ENCODE results near the gene ABI1. TPM values are rescaled to one million over a fixed set of nuclear protein-coding genes. Genes with fewer than 3 reads are reported as not detected.

Gene ABI1
- total RNA-seq, 2 donors from 2014 or later, result 40.6 to 42.2 TPM

- Histone ChIP-seq H3K27ac (ENCODE audit: low read depth, low read length) (no peak overlapping the region), H3K27me3 (ENCODE audit: control insufficient read depth, insufficient read depth, low read length, poor library complexity, severe bottlenecking) (no peaks in the 10 kb centered on the region), H3K4me1 (ENCODE audit: control insufficient read depth, insufficient read depth, low read length) (no peaks in the 10 kb centered on the region), H3K9ac (ENCODE audit: extremely low read depth, low read length, poor library complexity, severe bottlenecking) (no peak overlapping the region), H3K9me3 (ENCODE audit: control insufficient read depth, low read length) (no peaks in the 10 kb centered on the region), H3K36me3 (ENCODE audit: control insufficient read depth, insufficient read depth, low read length) (no peaks in the 10 kb centered on the region), H3K4me3 (ENCODE audit: low read length) (no peak overlapping the region)
- H3K9me3 Mint-ChIP-seq, result no peaks in the 10 kb centered on the region
- WGBS, 2 experiments (ENCODE audit: insufficient coverage in 1 of 2, insufficient read length in 1 of 2), result 96 to 100% methylated on average over 1 of the region's 1 CpG
- H3K27me3 Mint-ChIP-seq (ENCODE audit: insufficient read depth), result no peaks in the 10 kb centered on the region
- no peak overlapping the region for H3K27ac Mint-ChIP-seq
- DNase-seq, result no peak
- H3K36me3 Mint-ChIP-seq (ENCODE audit: low read depth), result no peaks in the 10 kb centered on the region
- no peak for TF ChIP-seq CTCF (conservative IDR thresholded peaks at IDR 0.05)
- no peaks in the 10 kb centered on the region for H3K4me1 Mint-ChIP-seq
- no peak overlapping the region for H3K4me3 Mint-ChIP-seq
Observed at GRCh38 chr10:26870766-26871165, 10.0 kb upstream of the ABI1 start.

- Histone ChIP-seq H3K9ac (ENCODE audit: extremely low read depth, low read length, poor library complexity, severe bottlenecking) (no peak overlapping the region), H3K27me3 (ENCODE audit: control insufficient read depth, insufficient read depth, low read length, poor library complexity, severe bottlenecking) (no peaks in the 10 kb centered on the region), H3K36me3 (ENCODE audit: control insufficient read depth, insufficient read depth, low read length) (no peaks in the 10 kb centered on the region), H3K4me1 (ENCODE audit: control insufficient read depth, insufficient read depth, low read length) (no peaks in the 10 kb centered on the region), H3K9me3 (ENCODE audit: control insufficient read depth, low read length) (no peaks in the 10 kb centered on the region), H3K27ac (ENCODE audit: low read depth, low read length) (no peak overlapping the region), H3K4me3 (ENCODE audit: low read length) (no peak overlapping the region)
- H3K4me3 Mint-ChIP-seq, result no peak overlapping the region
- TF ChIP-seq CTCF (conservative IDR thresholded peaks at IDR 0.05), result no peak
- H3K9me3 Mint-ChIP-seq, result no peaks in the 10 kb centered on the region
- WGBS, 2 experiments (ENCODE audit: insufficient coverage in 1 of 2, insufficient read length in 1 of 2), result 92 to 94% methylated on average over 5 to 7 of the region's 8 CpGs
- H3K36me3 Mint-ChIP-seq (ENCODE audit: low read depth), result no peaks in the 10 kb centered on the region
- no peaks in the 10 kb centered on the region for H3K4me1 Mint-ChIP-seq
- no peaks in the 10 kb centered on the region for H3K27me3 Mint-ChIP-seq (ENCODE audit: insufficient read depth)
- no peak for DNase-seq
- no peak overlapping the region for H3K27ac Mint-ChIP-seq
Observed at GRCh38 chr10:26869528-26869927, 8.8 kb upstream of the ABI1 start.

GRCh38 chr10:26863351-26864076, 2.8 kb upstream of the ABI1 start:
- H3K9me3 ChIP-seq (ENCODE audit: control insufficient read depth, low read length), result no peaks in the 10 kb centered on the region
- H3K36me3 ChIP-seq (ENCODE audit: control insufficient read depth, insufficient read depth, low read length), result no peaks in the 10 kb centered on the region
- no peaks in the 10 kb centered on the region for H3K4me1 ChIP-seq (ENCODE audit: control insufficient read depth, insufficient read depth, low read length)
- H3K9ac ChIP-seq (ENCODE audit: extremely low read depth, low read length, poor library complexity, severe bottlenecking), result no peak overlapping the region
- H3K9me3 Mint-ChIP-seq, result no peaks in the 10 kb centered on the region
- H3K27ac Mint-ChIP-seq, result no peak overlapping the region
- 90 to 100% methylated on average over 1 to 2 of the region's 3 CpGs for WGBS, 2 experiments (ENCODE audit: insufficient coverage in 1 of 2, insufficient read length in 1 of 2)
- no peak overlapping the region for H3K27ac ChIP-seq (ENCODE audit: low read depth, low read length)
- peaks cover 7% of the 10 kb centered on the region for H3K4me1 Mint-ChIP-seq
- H3K27me3 Mint-ChIP-seq (ENCODE audit: insufficient read depth), result no peaks in the 10 kb centered on the region
- no peak for TF ChIP-seq CTCF (conservative IDR thresholded peaks at IDR 0.05)
- H3K4me3 ChIP-seq (ENCODE audit: low read length), result no peak overlapping the region
- no peaks in the 10 kb centered on the region for H3K36me3 Mint-ChIP-seq (ENCODE audit: low read depth)
- H3K27me3 ChIP-seq (ENCODE audit: control insufficient read depth, insufficient read depth, low read length, poor library complexity, severe bottlenecking), result no peaks in the 10 kb centered on the region
- no peak for DNase-seq
- H3K4me3 Mint-ChIP-seq, result no peak overlapping the region

Data from endodermal cell (in vitro differentiated cells).